Breast epithelium (tissue), 4 donors: Measurements from ENCODE around the gene HELZ2. TPM values are rescaled to one million over a fixed set of nuclear protein-coding genes. Genes with fewer than 3 reads are reported as not detected.

Experiments used
- DNase-seq, 2 donors: peaks; one replicate each; pipeline ENCODE4 v3.0.0-alpha.2; 2019; ENCODE audit warnings: low spot score in 2 of 2
- H3K27ac ChIP-seq, 2 donors: fragments of 200-600 bp; sonication (generic) in 1 of 2; one replicate each; pipeline ENCODE4 v1.5.1; 2016 to 2019; ENCODE audit warnings: mild to moderate bottlenecking in 1 of 2
- H3K27me3 ChIP-seq, 2 donors: fragments of 200-600 bp; sonication (generic) in 1 of 2; one replicate each; pipeline versions ENCODE4 v1.5.1 to v1.6.0; 2017 to 2019; ENCODE audit warnings: control low read depth in 1 of 2, mild to moderate bottlenecking in 1 of 2
- H3K36me3 ChIP-seq: fragments of 200-600 bp; one replicate; pipeline ENCODE4 v1.5.1; 2019
- H3K4me1 ChIP-seq, 2 donors: fragments of 200-600 bp; sonication (generic); one replicate each; pipeline ENCODE4 v1.5.1; 2016 to 2019; ENCODE audit warnings: control low read depth in 1 of 2
- H3K4me3 ChIP-seq, 3 donors: fragments of 200-600 bp; sonication (generic); 1 replicate in 2 of 3; 2 replicates in 1 of 3; pipeline ENCODE4 v1.5.1; 2016 to 2019; ENCODE audit warnings: mild to moderate bottlenecking in 3 of 3, moderate library complexity in 2 of 3
- H3K9me3 ChIP-seq, 2 donors: fragments of 200-600 bp; sonication (generic) in 1 of 2; one replicate each; pipeline ENCODE4 v1.5.1; 2016 to 2019; ENCODE audit warnings: control low read depth in 1 of 2
- CTCF ChIP-seq, 3 donors: fragments of 450-650 bp; IDR thresholded peaks; one replicate each; pipeline ENCODE4 v1.5.1; 2016 to 2017; ENCODE audit warnings: antibody characterized with exemption in 3 of 3, mild to moderate bottlenecking in 3 of 3, moderate library complexity in 3 of 3
- POLR2A ChIP-seq: fragments of 450-650 bp; IDR thresholded peaks from one replicate; pipeline ENCODE4 v1.6.1; 2016; ENCODE audit warnings: antibody characterized with exemption, mild to moderate bottlenecking, moderate library complexity
- POLR2AphosphoS5 ChIP-seq, 3 donors: sonication (generic); formaldehyde crosslinking; IDR thresholded peaks; one replicate each; pipeline ENCODE4 v1.6.1; 2017; ENCODE audit warnings: antibody characterized with exemption in 3 of 3
- intact Hi-C: fragments of 100-400 bp; cut with DNase I; formaldehyde crosslinking; loops from one replicate; pipeline ENCODE4 v1.15.1; 2023; ENCODE audit warnings: low total_unique reads
- total RNA-seq, 3 donors: library from RNA; depleted of rRNA; stranded (reverse); fragments of >200 nt; gene quantifications; one replicate each; pipeline ENCODE4 v1.1.0, GENCODE V29; 2016

Gene HELZ2
- total RNA-seq, 3 donors from 2014 or later = 9.9 to 22.6 (median 20.3) TPM

GRCh38 chr20:63529861-63530787 lies 43.9 kb downstream of the HELZ2 start:
- Histone ChIP-seq H3K9me3 (no peaks in the 10 kb centered on the region), H3K4me1 (peaks cover 0 to 10% of the 10 kb centered on the region in 2 donors), H3K27me3 (peaks cover 7 to 8% of the 10 kb centered on the region in 2 donors), H3K27ac (no peak overlapping the region), H3K36me3 (no peaks in the 10 kb centered on the region), H3K4me3 (no peak overlapping the region)
- intact Hi-C loops = loop anchor here (10.0 kb wide), 1 partner anchor 105 kb away; no protein-coding TSS in a partner anchor
- DNase-seq = no peak
- TF ChIP-seq CTCF (IDR thresholded peaks at IDR 0.05) (no peak), POLR2AphosphoS5 (IDR thresholded peaks at IDR 0.05) (no peak), POLR2A (no peak)

DNA sequence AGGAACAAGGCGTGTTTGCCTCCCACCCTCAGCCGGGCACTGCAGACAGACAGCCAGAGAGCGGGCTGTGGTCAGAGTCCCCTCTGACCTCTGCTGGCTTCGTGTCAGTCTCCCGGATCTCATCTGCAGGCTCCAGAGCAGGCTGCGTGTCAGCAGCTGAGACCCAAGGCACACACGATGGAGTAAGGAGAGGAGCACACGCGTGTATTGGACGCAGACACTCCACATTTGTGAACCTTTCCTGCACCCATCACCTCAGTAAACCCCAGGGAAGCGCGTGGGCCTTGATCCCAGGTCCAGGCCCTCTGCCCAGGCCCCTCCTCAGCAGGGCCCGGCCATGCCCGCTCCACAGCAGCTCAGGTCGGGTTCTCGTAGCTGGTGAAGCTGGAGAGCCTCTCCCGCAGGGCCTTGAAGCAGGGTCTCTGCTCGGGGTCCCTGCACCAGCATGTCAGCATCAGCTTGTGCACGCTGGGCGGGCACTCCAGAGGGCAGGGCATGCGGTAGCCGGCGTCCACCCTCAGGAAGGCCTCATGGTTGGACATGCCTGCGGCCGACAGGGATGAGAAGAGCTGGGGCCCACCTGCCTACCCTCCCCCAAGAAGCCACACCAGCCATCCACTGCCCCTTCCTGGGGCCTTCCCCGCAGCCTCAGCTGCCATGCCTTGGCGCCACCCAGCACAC lies 44.7 kb downstream of the HELZ2 start:
- H3K4me1 ChIP-seq = peaks cover 0 to 4% of the 10 kb centered on the region in 2 donors
- no peaks in the 10 kb centered on the region for H3K36me3 ChIP-seq
- TF ChIP-seq POLR2AphosphoS5 (IDR thresholded peaks at IDR 0.05) (no peak), CTCF (IDR thresholded peaks at IDR 0.05) (no peak), POLR2A (no peak)
- no peak for DNase-seq
- no peak overlapping the region for H3K27ac ChIP-seq
- intact Hi-C loops = no loop called here
- no peaks in the 10 kb centered on the region for H3K9me3 ChIP-seq
- no peak overlapping the region for H3K4me3 ChIP-seq
- peaks cover 4 to 7% of the 10 kb centered on the region in 2 donors for H3K27me3 ChIP-seq

- no peak overlapping the region for H3K27ac ChIP-seq
- no peak for DNase-seq
- no peaks in the 10 kb centered on the region for H3K36me3 ChIP-seq
- H3K4me1 ChIP-seq = peaks cover 0 to 9% of the 10 kb centered on the region in 2 donors
- peaks cover 0 to 4% of the 10 kb centered on the region in 2 donors for H3K27me3 ChIP-seq
- H3K9me3 ChIP-seq = peaks cover 0 to 9% of the 10 kb centered on the region in 2 donors
- H3K4me3 ChIP-seq = no peak overlapping the region
- intact Hi-C loops = no loop called here
- TF ChIP-seq POLR2A (no peak), CTCF (IDR thresholded peaks at IDR 0.05) (no peak), POLR2AphosphoS5 (IDR thresholded peaks at IDR 0.05) (no peak)
Measured at GRCh38 chr20:63527184-63527583, 46.9 kb downstream of the HELZ2 start.

DNA sequence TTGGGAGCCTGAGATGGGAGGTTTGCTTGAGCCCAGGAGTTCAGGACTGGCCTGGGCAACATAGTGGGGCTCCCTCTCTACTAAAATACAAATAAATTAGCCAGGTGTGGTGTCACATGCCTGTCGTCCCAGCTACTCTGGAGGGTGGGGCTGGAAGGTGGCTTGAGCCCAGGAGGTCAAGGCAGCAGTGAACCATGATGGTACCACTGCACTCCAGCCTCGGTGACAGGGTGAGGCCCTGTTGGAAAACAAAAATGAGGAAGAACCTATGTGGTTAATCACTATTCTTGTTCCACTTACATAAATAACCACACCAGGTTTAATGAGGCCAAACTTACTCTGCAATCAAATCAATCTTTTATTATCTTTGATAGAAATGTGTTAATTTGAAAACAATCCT lies 48.1 kb downstream of the HELZ2 start:
- no peak for TF ChIP-seq POLR2A
- no peak for TF ChIP-seq CTCF (IDR thresholded peaks at IDR 0.05)
- no peak for TF ChIP-seq POLR2AphosphoS5 (IDR thresholded peaks at IDR 0.05)

DNA sequence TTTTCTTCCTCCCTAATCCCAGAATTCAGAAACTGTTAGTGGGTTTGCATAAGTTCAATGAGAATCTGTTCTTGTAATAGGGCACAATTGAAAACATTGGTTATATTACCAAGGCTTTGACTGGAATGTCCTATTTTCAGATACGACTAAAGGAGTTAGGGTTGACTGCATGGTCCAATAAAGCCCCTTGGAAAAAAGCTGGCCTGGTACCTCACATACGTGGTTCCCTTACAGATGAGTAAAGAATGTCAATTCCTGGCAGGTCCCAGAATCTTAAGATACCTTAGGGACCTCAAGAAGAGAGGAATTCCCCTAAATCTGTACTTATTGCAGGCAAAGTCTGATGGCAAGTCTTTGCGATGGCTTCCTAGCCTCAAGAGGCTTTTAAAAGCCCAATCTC lies 48.9 kb downstream of the HELZ2 start:
- Histone ChIP-seq H3K36me3 (no peaks in the 10 kb centered on the region), H3K27me3 (no peaks in the 10 kb centered on the region)
- intact Hi-C loops = no loop called here

More for the DNA sequence above, 48.1 kb downstream of the HELZ2 start:
- DNase-seq = no peak
- Histone ChIP-seq H3K27ac (no peak overlapping the region), H3K36me3 (no peaks in the 10 kb centered on the region), H3K27me3 (peaks cover 0 to 4% of the 10 kb centered on the region in 2 donors), H3K4me1 (peaks cover 0 to 15% of the 10 kb centered on the region in 2 donors), H3K9me3 (peaks cover 0 to 9% of the 10 kb centered on the region in 2 donors), H3K4me3 (no peak overlapping the region)
- intact Hi-C loops = no loop called here

More for the DNA sequence above, 48.9 kb downstream of the HELZ2 start:
- TF ChIP-seq POLR2AphosphoS5 (IDR thresholded peaks at IDR 0.05) = no peak
- no peak for TF ChIP-seq CTCF (IDR thresholded peaks at IDR 0.05)
- TF ChIP-seq POLR2A = no peak
- Histone ChIP-seq H3K4me1 (peaks cover 0 to 15% of the 10 kb centered on the region in 2 donors), H3K27ac (no peak overlapping the region), H3K4me3 (no peak overlapping the region), H3K9me3 (peaks cover 0 to 9% of the 10 kb centered on the region in 2 donors)
- no peak for DNase-seq
